Endothelial cell of umbilical vein (primary cell): ENCODE results near the gene MALRD1. TPM values are rescaled to one million over a fixed set of nuclear protein-coding genes. Genes with fewer than 3 reads are reported as not detected.

Experiments used
- BruUV-seq: library from RNA; stranded (reverse); fragments of 400-500 nt; replicated peaks from 2 replicates; lab custom pipeline; 2021; lab: Mats Ljungman, UMichigan
- CTCF ChIA-PET: fragments of 300-600, 350-600 bp; sonication (Branson Sonifier 250); formaldehyde crosslinking; loops from one replicate; lab custom pipeline; 2021; ENCODE audit warnings: antibody characterized with exemption, inconsistent platforms; lab: Charles Lee
- POLR2A ChIA-PET: fragments of 300-600, 350-600 bp; sonication (Branson Sonifier 250); formaldehyde crosslinking; loops from one replicate; lab custom pipeline; 2021; ENCODE audit warnings: antibody characterized with exemption, inconsistent platforms; lab: Charles Lee
- DNase-seq: peaks from one replicate; pipeline ENCODE4 v3.0.0-alpha.2; 2011; ENCODE audit warnings: low read depth, low spot score
- FAIRE-seq: peaks from 2 replicates; lab custom pipeline; 2011; peaks lifted over from hg19 to GRCh38; lab: Jason Lieb, UNC
- H2AFZ ChIP-seq: 2 replicates; pipeline ENCODE4 v1.6.0; 2012; ENCODE audit warnings: low read depth, low read length, control low read depth, inconsistent platforms
- H3K27ac ChIP-seq: 2 replicates; pipeline ENCODE4 v1.5.1; 2011; ENCODE audit warnings: low read depth, mild to moderate bottlenecking, control low read depth, low read length, moderate library complexity; ENCODE audit not compliant: insufficient read depth
- H3K27me3 ChIP-seq, 2 experiments: 2 replicates each; pipeline versions ENCODE4 v1.6.0 to v1.6.1; 2011; ENCODE audit warnings: low read length in 2 of 2, mixed read lengths in 1 of 2; ENCODE audit not compliant: control insufficient read depth in 2 of 2, insufficient read depth in 2 of 2
- H3K36me3 ChIP-seq, 2 experiments: 2 replicates in 1 of 2; 3 replicates in 1 of 2; pipeline ENCODE4 v1.5.1; 2011; ENCODE audit warnings: low read length in 2 of 2, mild to moderate bottlenecking in 1 of 2, moderate library complexity in 1 of 2; ENCODE audit not compliant: control insufficient read depth in 2 of 2, insufficient read depth in 2 of 2; ENCODE audit errors: extremely low read depth in 1 of 2
- H3K4me1 ChIP-seq: 3 replicates; pipeline ENCODE4 v1.5.1; 2011; ENCODE audit warnings: mild to moderate bottlenecking, low read length; ENCODE audit not compliant: control insufficient read depth, insufficient read depth; ENCODE audit errors: extremely low read depth
- H3K4me2 ChIP-seq: 2 replicates; pipeline ENCODE4 v1.6.1; 2011; ENCODE audit warnings: low read length, control low read depth, mixed read lengths; ENCODE audit not compliant: insufficient read depth
- H3K4me3 ChIP-seq, 3 experiments: fragments of 200-600 bp in 1 of 3; sonication (generic), shearing (Covaris generic) in 1 of 3; replicated peaks in 1 of 3; 2 replicates each; pipeline ENCODE4 v1.5.1; 2011 to 2016; ENCODE audit warnings: control low read depth in 3 of 3, low read length in 3 of 3, mild to moderate bottlenecking in 2 of 3, inconsistent platforms in 1 of 3, low read depth in 1 of 3, moderate library complexity in 1 of 3; ENCODE audit not compliant: insufficient read depth in 1 of 3
- H3K79me2 ChIP-seq: 2 replicates; pipeline ENCODE4 v1.6.0; 2012; ENCODE audit warnings: low read length, inconsistent platforms; ENCODE audit not compliant: control insufficient read depth, insufficient read depth
- H3K9ac ChIP-seq: replicated peaks from 2 replicates; pipeline ENCODE3; 2011; ENCODE audit warnings: low read length, control low read depth; ENCODE audit not compliant: insufficient read depth; ENCODE audit errors: extremely low read depth
- H3K9me1 ChIP-seq: replicated peaks from 3 replicates; pipeline ENCODE4 v1.6.0; 2011; ENCODE audit warnings: mild to moderate bottlenecking, low read length; ENCODE audit not compliant: control insufficient read depth, insufficient read depth; ENCODE audit errors: extremely low read depth
- H3K9me3 ChIP-seq: replicated peaks from 2 replicates; pipeline ENCODE4 v1.5.1; 2012; ENCODE audit warnings: low read length, inconsistent platforms; ENCODE audit not compliant: control insufficient read depth, insufficient read depth
- H4K20me1 ChIP-seq: replicated peaks from 2 replicates; pipeline ENCODE3; 2011; ENCODE audit warnings: mild to moderate bottlenecking, low read length; ENCODE audit not compliant: control insufficient read depth, insufficient read depth; ENCODE audit errors: extremely low read depth
- EZH2 ChIP-seq: IDR thresholded peaks from 2 replicates; pipeline ENCODE4 v1.6.1; 2012; ENCODE audit warnings: borderline replicate concordance, low read depth, mild to moderate bottlenecking, moderate library complexity, low read length, inconsistent platforms; ENCODE audit not compliant: severe bottlenecking
- FOS ChIP-seq: IDR thresholded peaks from 2 replicates; pipeline ENCODE4 v1.6.1; 2011; ENCODE audit warnings: mild to moderate bottlenecking, low read length, moderate library complexity, borderline replicate concordance; ENCODE audit not compliant: insufficient read depth
- GATA2 ChIP-seq: IDR thresholded peaks from 2 replicates; pipeline ENCODE4 v1.7.0; 2011; ENCODE audit warnings: low read depth, mild to moderate bottlenecking, moderate library complexity, mixed read lengths, low read length; ENCODE audit not compliant: insufficient read length, insufficient read depth
- JUN ChIP-seq: IDR thresholded peaks from 2 replicates; pipeline ENCODE4 v1.6.1; 2011; ENCODE audit warnings: borderline replicate concordance, low read depth; ENCODE audit not compliant: insufficient read length, insufficient read depth
- MAX ChIP-seq: IDR thresholded peaks from 2 replicates; pipeline ENCODE4 v1.6.1; 2011; ENCODE audit not compliant: insufficient read depth, insufficient read length
- MYC ChIP-seq: IDR thresholded peaks from one replicate; pipeline ENCODE4 v1.6.1; 2011; ENCODE audit warnings: mild to moderate bottlenecking, low read depth, low read length
- POLR2A ChIP-seq: IDR thresholded peaks from 2 replicates; pipeline ENCODE4 v1.6.1; 2012; ENCODE audit warnings: low read depth, mild to moderate bottlenecking, control low read depth, low read length
- POLR2AphosphoS5 ChIP-seq: IDR thresholded peaks from 2 replicates; pipeline ENCODE4 v1.6.1; 2012; ENCODE audit warnings: low read depth, mild to moderate bottlenecking, control low read depth, low read length, moderate library complexity; ENCODE audit not compliant: insufficient read depth
- dilution Hi-C: fragments of 300-500 bp; cut with MboI; formaldehyde crosslinking; loops from one replicate; pipeline ENCODE4 v1.15.0; 2019; ENCODE audit warnings: low sequenced_read_pairs; ENCODE audit not compliant: extremely low pct_ligation_motif_present
- intact Hi-C: fragments of 100-400 bp; cut with micrococcal nuclease; formaldehyde crosslinking; loops from one replicate; pipeline ENCODE4 v1.10.0; 2022
- polyA plus RNA-seq, 4 experiments: library from polyadenylated mRNA; depleted of rRNA in 3 of 4; stranded (reverse) in 3 of 4; unstranded in 1 of 4; fragments of >200 nt; gene quantifications; 2 replicates each; pipeline versions ENCODE4 v1.2.1 to v1.2.3, GENCODE V29; 2011 to 2012; ENCODE audit warnings: missing spikeins in 1 of 4
- total RNA-seq: library from RNA; stranded (reverse); gene quantifications from 2 replicates; pipeline ENCODE4 v1.2.3, GENCODE V29; 2021
- TF ChIP-seq, protein P1 (sequence below), 2 donors: IDR thresholded peaks; 1 replicate in 1 of 2; 2 replicates in 1 of 2; pipeline ENCODE4 v1.5.1; 2011; ENCODE audit warnings: low read length in 2 of 2, mild to moderate bottlenecking in 2 of 2, moderate library complexity in 2 of 2, control low read depth in 1 of 2, inconsistent platforms in 1 of 2, low read depth in 1 of 2; ENCODE audit not compliant: insufficient read depth in 1 of 2; ENCODE audit errors: extremely low read depth in 1 of 2

The MALRD1 gene
- total and polyA plus RNA-seq, 2 donors (not counting 3 experiments of a cell fraction or from before 2014, with no cell fraction given), result not detected

DNA sequence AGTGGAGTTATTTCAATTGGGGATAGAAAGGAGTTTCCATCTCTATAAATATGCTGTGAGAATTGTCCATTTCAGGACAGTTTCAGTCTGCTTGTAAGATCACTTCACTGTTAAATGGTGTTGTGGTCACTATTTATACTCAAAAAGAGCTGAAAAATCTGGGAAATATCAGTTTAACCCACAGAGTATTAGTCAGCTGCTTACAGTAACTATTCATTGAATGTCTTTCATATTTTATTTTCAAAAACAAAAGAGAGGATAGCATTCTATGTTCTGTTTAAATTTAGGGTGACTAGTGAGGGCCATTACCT lies 682.3 kb downstream of the MALRD1 start:
- dilution Hi-C loops, result no loop called here
- DNase-seq, result no peak
- no peaks in the 10 kb centered on the region for H3K9me1 ChIP-seq
- no peaks in the 10 kb centered on the region for H3K36me3 ChIP-seq
- ChIA-PET CTCF (no interaction called here), POLR2A (no interaction called here)
- H2AFZ ChIP-seq, result no peak overlapping the region
- H3K9me3 ChIP-seq, result no peaks in the 10 kb centered on the region
- H3K4me1 ChIP-seq, result no peaks in the 10 kb centered on the region
- H3K27ac ChIP-seq, result no peak overlapping the region
- no peak overlapping the region for H3K4me2 ChIP-seq
- no peak for FAIRE-seq
- intact Hi-C loops, result no loop called here
- no peak for TF ChIP-seq EZH2
- TF ChIP-seq MAX, result no peak
- no peak for TF ChIP-seq MYC
- TF ChIP-seq GATA2, result no peak
- TF ChIP-seq POLR2AphosphoS5, result no peak
- TF ChIP-seq FOS, result no peak
- TF ChIP-seq POLR2A, result no peak
- no peak for TF ChIP-seq JUN
- TF ChIP-seq, protein P1, sequence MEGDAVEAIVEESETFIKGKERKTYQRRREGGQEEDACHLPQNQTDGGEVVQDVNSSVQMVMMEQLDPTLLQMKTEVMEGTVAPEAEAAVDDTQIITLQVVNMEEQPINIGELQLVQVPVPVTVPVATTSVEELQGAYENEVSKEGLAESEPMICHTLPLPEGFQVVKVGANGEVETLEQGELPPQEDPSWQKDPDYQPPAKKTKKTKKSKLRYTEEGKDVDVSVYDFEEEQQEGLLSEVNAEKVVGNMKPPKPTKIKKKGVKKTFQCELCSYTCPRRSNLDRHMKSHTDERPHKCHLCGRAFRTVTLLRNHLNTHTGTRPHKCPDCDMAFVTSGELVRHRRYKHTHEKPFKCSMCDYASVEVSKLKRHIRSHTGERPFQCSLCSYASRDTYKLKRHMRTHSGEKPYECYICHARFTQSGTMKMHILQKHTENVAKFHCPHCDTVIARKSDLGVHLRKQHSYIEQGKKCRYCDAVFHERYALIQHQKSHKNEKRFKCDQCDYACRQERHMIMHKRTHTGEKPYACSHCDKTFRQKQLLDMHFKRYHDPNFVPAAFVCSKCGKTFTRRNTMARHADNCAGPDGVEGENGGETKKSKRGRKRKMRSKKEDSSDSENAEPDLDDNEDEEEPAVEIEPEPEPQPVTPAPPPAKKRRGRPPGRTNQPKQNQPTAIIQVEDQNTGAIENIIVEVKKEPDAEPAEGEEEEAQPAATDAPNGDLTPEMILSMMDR (IDR thresholded peaks at IDR 0.05; ENCODE audit: extremely low read depth in 1 of 2, insufficient read depth in 1 of 2, low read depth in 1 of 2, low read length in 2 of 2), result no peak
- no peak overlapping the region for H3K9ac ChIP-seq
- no TSS peak for BruUV-seq
- no peaks in the 10 kb centered on the region for H3K27me3 ChIP-seq
- no peaks in the 10 kb centered on the region for H3K79me2 ChIP-seq
- no peaks in the 10 kb centered on the region for H4K20me1 ChIP-seq
- no peak overlapping the region for H3K4me3 ChIP-seq
